ENCODE results near the gene FAM241A.

GRCh38 chr4:112099701-112100297 lies 45.5 kb upstream of the FAM241A start:
- no peak for TF ChIP-seq TOX (CRISPR knock-in tag; IDR thresholded peaks at IDR 0.05; ENCODE audit: borderline replicate concordance)
- TF ChIP-seq TCF4 (CRISPR knock-in tag; IDR thresholded peaks at IDR 0.05; ENCODE audit: borderline replicate concordance): no peak

Measured in SK-N-SH treated with all-trans-retinoic acid at 6 μM for 48 hours (cell line).